Breast epithelium (tissue), 4 donors: ENCODE data around the gene ST6GAL1. TPM values are rescaled to one million over a fixed set of nuclear protein-coding genes. Genes with fewer than 3 reads are reported as not detected.

Experiments used
- DNase-seq, 2 donors: peaks; one replicate each; pipeline ENCODE4 v3.0.0-alpha.2; 2019; ENCODE audit warnings: low spot score in 2 of 2
- H3K27ac ChIP-seq, 2 donors: fragments of 200-600 bp; sonication (generic) in 1 of 2; one replicate each; pipeline ENCODE4 v1.5.1; 2016 to 2019; ENCODE audit warnings: mild to moderate bottlenecking in 1 of 2
- H3K27me3 ChIP-seq, 2 donors: fragments of 200-600 bp; sonication (generic) in 1 of 2; one replicate each; pipeline versions ENCODE4 v1.5.1 to v1.6.0; 2017 to 2019; ENCODE audit warnings: control low read depth in 1 of 2, mild to moderate bottlenecking in 1 of 2
- H3K36me3 ChIP-seq: fragments of 200-600 bp; one replicate; pipeline ENCODE4 v1.5.1; 2019
- H3K4me1 ChIP-seq, 2 donors: fragments of 200-600 bp; sonication (generic); one replicate each; pipeline ENCODE4 v1.5.1; 2016 to 2019; ENCODE audit warnings: control low read depth in 1 of 2
- H3K4me3 ChIP-seq, 3 donors: fragments of 200-600 bp; sonication (generic); 1 replicate in 2 of 3; 2 replicates in 1 of 3; pipeline ENCODE4 v1.5.1; 2016 to 2019; ENCODE audit warnings: mild to moderate bottlenecking in 3 of 3, moderate library complexity in 2 of 3
- H3K9me3 ChIP-seq, 2 donors: fragments of 200-600 bp; sonication (generic) in 1 of 2; one replicate each; pipeline ENCODE4 v1.5.1; 2016 to 2019; ENCODE audit warnings: control low read depth in 1 of 2
- CTCF ChIP-seq, 3 donors: fragments of 450-650 bp; IDR thresholded peaks; one replicate each; pipeline ENCODE4 v1.5.1; 2016 to 2017; ENCODE audit warnings: antibody characterized with exemption in 3 of 3, mild to moderate bottlenecking in 3 of 3, moderate library complexity in 3 of 3
- POLR2A ChIP-seq: fragments of 450-650 bp; IDR thresholded peaks from one replicate; pipeline ENCODE4 v1.6.1; 2016; ENCODE audit warnings: antibody characterized with exemption, mild to moderate bottlenecking, moderate library complexity
- POLR2AphosphoS5 ChIP-seq, 3 donors: sonication (generic); formaldehyde crosslinking; IDR thresholded peaks; one replicate each; pipeline ENCODE4 v1.6.1; 2017; ENCODE audit warnings: antibody characterized with exemption in 3 of 3
- intact Hi-C: fragments of 100-400 bp; cut with DNase I; formaldehyde crosslinking; loops from one replicate; pipeline ENCODE4 v1.15.1; 2023; ENCODE audit warnings: low total_unique reads
- total RNA-seq, 3 donors: library from RNA; depleted of rRNA; stranded (reverse); fragments of >200 nt; gene quantifications; one replicate each; pipeline ENCODE4 v1.1.0, GENCODE V29; 2016

The ST6GAL1 gene
- total RNA-seq, 3 donors from 2014 or later = 28.5 to 79.6 (median 42.3) TPM

- no peak overlapping the region for H3K27ac ChIP-seq
- H3K27me3 ChIP-seq = no peaks in the 10 kb centered on the region
- no peaks in the 10 kb centered on the region for H3K4me1 ChIP-seq
- no peaks in the 10 kb centered on the region for H3K36me3 ChIP-seq
- DNase-seq = no peak
- no peak for TF ChIP-seq CTCF (IDR thresholded peaks at IDR 0.05)
- TF ChIP-seq POLR2AphosphoS5 (IDR thresholded peaks at IDR 0.05) = no peak
- no peak for TF ChIP-seq POLR2A
- intact Hi-C loops = no loop called here
- H3K4me3 ChIP-seq = no peak overlapping the region
- no peaks in the 10 kb centered on the region for H3K9me3 ChIP-seq
Observed at GRCh38 chr3:186959029-186959624, 28.8 kb downstream of the ST6GAL1 start.

GRCh38 chr3:186960347-186960746 lies 30.0 kb downstream of the ST6GAL1 start:
- Histone ChIP-seq H3K27me3 (no peaks in the 10 kb centered on the region), H3K36me3 (no peaks in the 10 kb centered on the region), H3K4me1 (no peaks in the 10 kb centered on the region), H3K4me3 (no peak overlapping the region), H3K27ac (no peak overlapping the region), H3K9me3 (no peaks in the 10 kb centered on the region)
- DNase-seq = no peak
- intact Hi-C loops = no loop called here
- TF ChIP-seq CTCF (IDR thresholded peaks at IDR 0.05) (no peak), POLR2A (no peak), POLR2AphosphoS5 (IDR thresholded peaks at IDR 0.05) (no peak)

- Histone ChIP-seq H3K4me1 (no peaks in the 10 kb centered on the region), H3K27ac (no peak overlapping the region), H3K27me3 (no peaks in the 10 kb centered on the region), H3K36me3 (no peaks in the 10 kb centered on the region), H3K9me3 (no peaks in the 10 kb centered on the region), H3K4me3 (no peak overlapping the region)
- DNase-seq = no peak
- TF ChIP-seq POLR2A = no peak
- TF ChIP-seq CTCF (IDR thresholded peaks at IDR 0.05) = no peak
- TF ChIP-seq POLR2AphosphoS5 (IDR thresholded peaks at IDR 0.05) = no peak
- intact Hi-C loops = no loop called here
Observed at GRCh38 chr3:186962445-186962844, 32.1 kb downstream of the ST6GAL1 start.

GRCh38 chr3:186963636-186964035 lies 33.3 kb downstream of the ST6GAL1 start:
- Histone ChIP-seq H3K27me3 (no peaks in the 10 kb centered on the region), H3K4me1 (no peaks in the 10 kb centered on the region), H3K27ac (no peak overlapping the region), H3K9me3 (no peaks in the 10 kb centered on the region), H3K36me3 (no peaks in the 10 kb centered on the region), H3K4me3 (no peak overlapping the region)
- no peak for TF ChIP-seq POLR2AphosphoS5 (IDR thresholded peaks at IDR 0.05)
- no peak for TF ChIP-seq CTCF (IDR thresholded peaks at IDR 0.05)
- TF ChIP-seq POLR2A = no peak
- intact Hi-C loops = no loop called here
- DNase-seq = no peak

- Histone ChIP-seq H3K9me3 (no peaks in the 10 kb centered on the region), H3K27ac (no peak overlapping the region), H3K4me3 (no peak overlapping the region), H3K27me3 (no peaks in the 10 kb centered on the region), H3K36me3 (no peaks in the 10 kb centered on the region), H3K4me1 (no peaks in the 10 kb centered on the region)
- no peak for TF ChIP-seq POLR2A
- no peak for TF ChIP-seq POLR2AphosphoS5 (IDR thresholded peaks at IDR 0.05)
- TF ChIP-seq CTCF (IDR thresholded peaks at IDR 0.05) = no peak
- intact Hi-C loops = no loop called here
- no peak for DNase-seq
Observed at GRCh38 chr3:186964071-186964470, 33.7 kb downstream of the ST6GAL1 start.
